HepG2 (cell line): Measurements from ENCODE around the gene PIGV. TPM values are rescaled to one million over a fixed set of nuclear protein-coding genes. Genes with fewer than 3 reads are reported as not detected.

ENCODE experiments used
- AHDC1 ChIP-seq: sonication (generic); formaldehyde crosslinking; IDR thresholded peaks from 2 replicates; pipeline ENCODE4 v1.5.1; 2020; ENCODE audit warnings: mild to moderate bottlenecking, missing genetic modification reagents, borderline replicate concordance
- FOXJ3 ChIP-seq: sonication (generic); formaldehyde crosslinking; IDR thresholded peaks from 2 replicates; pipeline ENCODE4 v1.4.0; 2020; ENCODE audit warnings: missing genetic modification reagents, mild to moderate bottlenecking, borderline replicate concordance
- HMGXB3 ChIP-seq: sonication (generic); formaldehyde crosslinking; IDR thresholded peaks from 2 replicates; pipeline ENCODE4 v1.4.0; 2020; ENCODE audit warnings: missing genetic modification reagents, borderline replicate concordance
- NKX3-1 ChIP-seq: sonication (generic); formaldehyde crosslinking; IDR thresholded peaks from 2 replicates; pipeline ENCODE4 v1.5.0; 2020; ENCODE audit warnings: missing genetic modification reagents
- REST ChIP-seq, 2 experiments: IDR thresholded peaks; 2 replicates each; pipeline ENCODE4 v1.6.1; 2011 to 2012; ENCODE audit warnings: low read length in 2 of 2, borderline replicate concordance in 1 of 2, low read depth in 1 of 2, mild to moderate bottlenecking in 1 of 2, moderate library complexity in 1 of 2
- SIN3A ChIP-seq: IDR thresholded peaks from 2 replicates; pipeline ENCODE4 v1.6.1; 2011; ENCODE audit warnings: low read depth, mild to moderate bottlenecking, control low read depth, low read length, borderline replicate concordance
- SIX1 ChIP-seq: sonication (generic); formaldehyde crosslinking; IDR thresholded peaks from 2 replicates; pipeline ENCODE4 v1.4.0; 2020; ENCODE audit warnings: missing genetic modification reagents, borderline replicate concordance
- ZNF205 ChIP-seq: IDR thresholded peaks from 2 replicates; pipeline ENCODE4 v1.6.1; 2018; ENCODE audit warnings: missing biosample characterization, missing genetic modification reagents
- ZNF275 ChIP-seq: sonication (generic); formaldehyde crosslinking; IDR thresholded peaks from 2 replicates; pipeline ENCODE4 v1.8.0; 2022; ENCODE audit warnings: missing genetic modification reagents, mild to moderate bottlenecking, inconsistent platforms, borderline replicate concordance
- ZNF350 ChIP-seq: sonication (generic); formaldehyde crosslinking; IDR thresholded peaks from 2 replicates; pipeline ENCODE4 v1.4.0; 2020; ENCODE audit warnings: mild to moderate bottlenecking, low read depth, missing genetic modification reagents, borderline replicate concordance
- polyA plus RNA-seq, 8 experiments: library from polyadenylated mRNA; depleted of rRNA in 3 of 8; stranded (reverse) in 7 of 8; unstranded in 1 of 8; fragments of >200 nt; fragmentation: Illumina TruSeq in 4 of 8; extraction: Trizol in 4 of 8; gene quantifications; 2 replicates each; pipeline versions ENCODE4 v1.2.1 to v1.2.3, GENCODE V29; 2011 to 2016; ENCODE audit warnings: low read depth in 4 of 8, missing spikeins in 1 of 8, mixed read lengths in 1 of 8; ENCODE audit not compliant: insufficient read depth in 1 of 8
- total RNA-seq, 5 experiments: library from RNA; depleted of rRNA; stranded (reverse); fragments of >200 nt; fragmentation: Illumina TruSeq; extraction: Trizol; gene quantifications; 2 replicates each; pipeline ENCODE4 v1.2.3, GENCODE V29; 2016; ENCODE audit warnings: low read depth in 1 of 5

The PIGV gene
- total and polyA plus RNA-seq, 2 of the 13 experiments (the other 11 are each of a cell fraction or from before 2014, with no cell fraction given): 13.5 to 22.7 TPM

- TF ChIP-seq HMGXB3 (CRISPR knock-in tag): peak; percentile 77; the same call in 1 of the 2 replicates
- TF ChIP-seq SIN3A: no peak
- peak; percentile 70; the same call in 1 of the 2 replicates for TF ChIP-seq ZNF350 (CRISPR knock-in tag)
- TF ChIP-seq SIX1 (CRISPR knock-in tag): no peak
- 0 out of 4 replicates have a peak, but pooled peaks of 1 of the 2 experiments have one; percentile 14 for TF ChIP-seq REST (IDR thresholded peaks at IDR 0.05; ENCODE audit: borderline replicate concordance in 1 of 2, low read depth in 1 of 2, low read length in 2 of 2)
- TF ChIP-seq FOXJ3: peak; percentile 73
- TF ChIP-seq ZNF275: 0 out of 2 replicates have a peak, but pooled peaks have one; percentile 49
- no peak for TF ChIP-seq NKX3-1
- TF ChIP-seq AHDC1 (CRISPR knock-in tag): no peak
- peak; percentile 70; the same call in 1 of the 2 replicates for TF ChIP-seq ZNF205 (CRISPR knock-in tag)
Observed at GRCh38 chr1:26831546-26832248, 43.9 kb downstream of the PIGV start (continued).
